H1 (cell line): ENCODE measurements around the gene KDM6B. TPM values are rescaled to one million over a fixed set of nuclear protein-coding genes. Genes with fewer than 3 reads are reported as not detected.

ENCODE experiments used
- CHD2 ChIP-seq: IDR thresholded peaks from 2 replicates; pipeline ENCODE4 v1.6.1; 2012; ENCODE audit warnings: low read length, improper control_type of control experiment
- EZH2 ChIP-seq: fragments of 200-600 bp; sonication (generic); IDR thresholded peaks from 2 replicates; pipeline ENCODE4 v1.7.1; 2012; ENCODE audit warnings: low read depth, mild to moderate bottlenecking, moderate library complexity, low read length, inconsistent platforms; ENCODE audit not compliant: severe bottlenecking
- RBBP5 ChIP-seq: IDR thresholded peaks from 2 replicates; pipeline ENCODE4 v1.7.1; 2012; ENCODE audit warnings: low read depth, mild to moderate bottlenecking, inconsistent platforms, low read length, moderate library complexity, borderline replicate concordance
- SAP30 ChIP-seq: fragments of 300-600 bp; sonication (generic); IDR thresholded peaks from 2 replicates; pipeline ENCODE4 v1.7.1; 2012; ENCODE audit warnings: low read length, moderate library complexity, mild to moderate bottlenecking, inconsistent platforms; ENCODE audit not compliant: insufficient read depth, insufficient replicate concordance
- SP2 ChIP-seq: IDR thresholded peaks from 2 replicates; pipeline ENCODE4 v1.6.1; 2012; ENCODE audit warnings: mild to moderate bottlenecking, low read length, inconsistent platforms
- polyA plus RNA-seq, 7 experiments: library from polyadenylated mRNA; depleted of rRNA in 3 of 7; stranded (reverse) in 5 of 7; unstranded in 2 of 7; fragments of >200 nt in 5 of 7; fragments of 200-250 nt in 2 of 7; gene quantifications; 1 replicate in 5 of 7; 2 replicates in 1 of 7; 4 replicates in 1 of 7; pipeline versions ENCODE4 v1.2.1 to v1.2.3, GENCODE V29; 2011 to 2013; ENCODE audit warnings: missing spikeins in 2 of 7, mixed read lengths in 2 of 7
- total RNA-seq: library from RNA; stranded (reverse); fragmentation: NEBNext Ultra II Directional; extraction: Animal tissue kit (Norgen Biotek cat#: 25700); gene quantifications from 2 replicates; pipeline ENCODE4 v1.2.1, GENCODE V29; 2021

The KDM6B gene
- total and polyA plus RNA-seq, 2 of the 8 experiments (the other 6 are each of a cell fraction or from before 2014, with no cell fraction given) = 0.48 to 3.7 TPM

GRCh38 chr17:7859028-7859427 is 25.0 kb downstream of the KDM6B start (continued):
- TF ChIP-seq SAP30 (no peak), RBBP5 (no peak), CHD2 (no peak), SP2 (no peak), EZH2 (no peak)
